Right renal cortex interstitium (tissue), 3 donors: Measurements from ENCODE around the gene ZNF829. TPM values are rescaled to one million over a fixed set of nuclear protein-coding genes. Genes with fewer than 3 reads are reported as not detected.

ENCODE experiments used
- polyA plus RNA-seq, 3 donors: library from polyadenylated mRNA; unstranded; fragments of 120-200 nt; gene quantifications; one replicate each; pipeline ENCODE4 v1.2.1, GENCODE V29; 2013; ENCODE audit not compliant: insufficient read length in 3 of 3

Gene ZNF829
- polyA plus RNA-seq, 3 donors = 6.8 to 7.6 (median 7.1) TPM

Other genes starting within 250 kb of the ZNF829 start
- gene ZNF461, start 249.5 kb downstream of the ZNF829 start, polyA plus RNA-seq = 10 to 100 TPM in 2 of 3 donors, 1 to 10 TPM in 1; 9.9 to 14.4 (median 12.4) TPM
- gene ZNF567, start 228.7 kb downstream of the ZNF829 start, polyA plus RNA-seq = 10 to 100 TPM; 13.9 to 16.0 (median 15.3) TPM
- 1 to 10 TPM; 2.9 to 3.4 (median 3.1) TPM for gene ZNF850, start 143.5 kb downstream of the ZNF829 start, polyA plus RNA-seq
- 10 to 100 TPM; 11.4 to 12.4 (median 12.4) TPM for gene ZNF790, start 77.9 kb downstream of the ZNF829 start, polyA plus RNA-seq
- gene ZNF345, start 65.4 kb downstream of the ZNF829 start, polyA plus RNA-seq = 10 to 100 TPM; 13.0 to 14.0 (median 13.5) TPM
- gene ZNF568, start within 50 bp of the ZNF829 start, polyA plus RNA-seq = 10 to 100 TPM; 24.8 to 26.1 (median 26.0) TPM
- 10 to 100 TPM; 25.9 to 27.9 (median 26.6) TPM for gene ZNF420, start 162.1 kb upstream of the ZNF829 start, polyA plus RNA-seq